Activated naive CD8-positive, alpha-beta T cell treated with anti-CD3 and anti-CD28 coated beads, Interleukin-2, amount 50 U/mL, for 24 hours (primary cell): ENCODE data around the gene ASPM.
"Not testable (repeated sequence)": the region's sequence is repeated elsewhere in the genome, so short reads cannot be mapped to it uniquely, and the experiment has no call there.

Experiments
- ATAC-seq: fragments of 150-1000 bp; cut with Tn5 transposase; one replicate; pipeline ENCODE4 v1.10.0; 2021
- DNase-seq: peaks from one replicate; pipeline ENCODE4 v3.0.0; 2021
- H3K27ac Mint-ChIP-seq: one replicate; pipeline ENCODE4 v1.8.0; 2021; ENCODE audit warnings: mild to moderate bottlenecking, mixed read lengths
- H3K27me3 Mint-ChIP-seq: one replicate; pipeline ENCODE4 v1.8.0; 2021; ENCODE audit warnings: mixed read lengths
- H3K36me3 Mint-ChIP-seq: one replicate; pipeline ENCODE4 v1.8.0; 2021; ENCODE audit warnings: low read depth, mixed read lengths
- H3K4me1 Mint-ChIP-seq: one replicate; pipeline ENCODE4 v1.8.0; 2021; ENCODE audit warnings: mixed read lengths
- H3K4me3 Mint-ChIP-seq: one replicate; pipeline ENCODE4 v1.8.0; 2021; ENCODE audit warnings: mild to moderate bottlenecking, moderate library complexity, mixed read lengths
- H3K9me3 Mint-ChIP-seq: one replicate; pipeline ENCODE4 v1.8.0; 2021; ENCODE audit warnings: mixed read lengths

The ASPM gene

DNA sequence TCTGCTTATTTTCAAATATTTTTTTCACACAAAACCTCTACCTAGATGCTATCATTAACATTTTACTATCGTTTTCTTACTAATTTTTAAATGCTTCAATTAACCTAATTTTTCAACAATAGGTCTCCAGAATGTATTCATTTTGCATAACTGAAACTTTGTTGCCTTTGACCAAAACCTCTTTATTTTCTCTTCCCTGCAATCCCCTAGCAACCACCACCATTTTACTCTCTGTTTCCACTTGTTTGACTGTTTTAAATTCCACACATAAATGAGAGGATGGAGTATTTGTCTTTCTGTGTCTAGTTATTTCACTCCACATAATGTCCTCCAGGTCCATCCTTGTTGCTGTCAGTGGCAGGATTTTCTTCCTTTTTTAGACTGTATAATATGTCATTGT, 69.9 kb downstream of the ASPM start:
- Mint-ChIP-seq H3K4me3 (no peak overlapping the region), H3K4me1 (no peaks in the 10 kb centered on the region), H3K36me3 (peaks cover 7% of the 10 kb centered on the region), H3K9me3 (peaks cover 13% of the 10 kb centered on the region), H3K27ac (no peak overlapping the region), H3K27me3 (peaks cover 5% of the 10 kb centered on the region)
- DNase-seq, result no peak
- no peak for ATAC-seq

DNA sequence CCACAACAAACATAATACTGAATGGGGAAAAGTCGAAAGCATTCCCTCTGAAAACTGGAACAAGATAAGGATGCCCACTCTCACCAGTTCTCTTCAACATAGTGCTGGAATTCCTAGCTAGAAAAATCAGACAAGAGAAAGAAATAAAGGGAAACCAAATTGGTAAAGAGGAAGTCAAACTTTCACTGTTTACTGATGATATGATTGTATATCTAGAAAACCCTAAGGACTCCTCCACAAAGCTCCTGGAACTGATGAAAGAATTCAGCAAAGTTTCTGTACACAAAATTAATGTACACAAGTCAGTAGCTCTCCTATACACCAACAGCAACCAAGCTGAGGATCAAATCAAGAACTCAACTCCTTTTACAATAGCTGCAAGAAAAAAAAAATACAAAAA, 72.5 kb downstream of the ASPM start:
- Mint-ChIP-seq H3K27me3 (peaks cover 3% of the 10 kb centered on the region), H3K36me3 (no peaks in the 10 kb centered on the region), H3K4me1 (no peaks in the 10 kb centered on the region), H3K4me3 (no peak overlapping the region), H3K9me3 (no peaks in the 10 kb centered on the region), H3K27ac (no peak overlapping the region)
- ATAC-seq, result no peak
- DNase-seq, result no peak

GRCh38 chr1:197067457-197067818, 79.0 kb downstream of the ASPM start:
- Mint-ChIP-seq H3K36me3 (no peaks in the 10 kb centered on the region), H3K4me3 (no peak overlapping the region), H3K27ac (no peak overlapping the region), H3K27me3 (peaks cover 4% of the 10 kb centered on the region), H3K4me1 (no peaks in the 10 kb centered on the region), H3K9me3 (no peaks in the 10 kb centered on the region)
- ATAC-seq (no peak), DNase-seq (no peak)

GRCh38 chr1:197066719-197067456, 79.6 kb downstream of the ASPM start, which contains the start of gene F13B:
F13B (minus strand) TSS chr1:197067260; CDS start chr1:197067223, 37 bp downstream.
- Mint-ChIP-seq H3K9me3 (no peaks in the 10 kb centered on the region), H3K27me3 (peaks cover 2% of the 10 kb centered on the region), H3K36me3 (no peaks in the 10 kb centered on the region), H3K4me1 (no peaks in the 10 kb centered on the region), H3K4me3 (no peak within 1 kb of the TSS), H3K27ac (no peak within 1 kb of the TSS)
- no peak for ATAC-seq
- DNase-seq, result no peak

- Mint-ChIP-seq H3K4me1 (no peaks in the 10 kb centered on the region), H3K27ac (no peak overlapping the region), H3K27me3 (peaks cover 2% of the 10 kb centered on the region), H3K4me3 (no peak overlapping the region), H3K36me3 (no peaks in the 10 kb centered on the region), H3K9me3 (no peaks in the 10 kb centered on the region)
- no peak for ATAC-seq
- DNase-seq, result no peak
These were observed 80.2 kb downstream of the ASPM start for GRCh38 chr1:197066277-197066676.

- no peak overlapping the region for H3K27ac Mint-ChIP-seq
- no peaks in the 10 kb centered on the region for H3K4me1 Mint-ChIP-seq
- ATAC-seq (no peak), DNase-seq (no peak)
- no peaks in the 10 kb centered on the region for H3K36me3 Mint-ChIP-seq
- H3K9me3 Mint-ChIP-seq, result no peaks in the 10 kb centered on the region
- no peak overlapping the region for H3K4me3 Mint-ChIP-seq
- H3K27me3 Mint-ChIP-seq, result peaks cover 2% of the 10 kb centered on the region
These were observed 80.9 kb downstream of the ASPM start for GRCh38 chr1:197065559-197065958.

DNA sequence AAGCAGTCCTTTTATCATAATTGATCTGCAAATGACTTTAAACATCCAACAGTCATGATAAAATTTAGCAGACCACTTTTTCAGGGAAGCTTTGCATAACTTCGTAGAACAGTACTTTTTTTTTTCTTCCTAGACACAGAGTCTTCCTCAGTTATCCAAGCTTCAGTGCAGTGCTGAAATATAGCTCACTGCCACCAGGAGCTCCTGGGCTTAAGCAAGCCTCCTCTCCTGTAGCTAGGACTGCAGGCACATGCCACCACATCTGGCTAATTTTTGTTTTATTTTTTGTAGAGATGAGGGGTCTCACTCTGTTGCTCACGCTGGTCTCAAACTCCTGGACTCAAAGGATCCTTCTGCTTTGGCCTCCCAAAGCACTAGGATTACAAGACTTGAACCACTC, 83.3 kb downstream of the ASPM start:
- peaks cover 7% of the 10 kb centered on the region for H3K27me3 Mint-ChIP-seq
- no peaks in the 10 kb centered on the region for H3K9me3 Mint-ChIP-seq
- H3K36me3 Mint-ChIP-seq, result no peaks in the 10 kb centered on the region
- no peak overlapping the region for H3K4me3 Mint-ChIP-seq
- H3K27ac Mint-ChIP-seq, result no peak overlapping the region
- no peaks in the 10 kb centered on the region for H3K4me1 Mint-ChIP-seq
- no peak for ATAC-seq
- no peak for DNase-seq

DNA sequence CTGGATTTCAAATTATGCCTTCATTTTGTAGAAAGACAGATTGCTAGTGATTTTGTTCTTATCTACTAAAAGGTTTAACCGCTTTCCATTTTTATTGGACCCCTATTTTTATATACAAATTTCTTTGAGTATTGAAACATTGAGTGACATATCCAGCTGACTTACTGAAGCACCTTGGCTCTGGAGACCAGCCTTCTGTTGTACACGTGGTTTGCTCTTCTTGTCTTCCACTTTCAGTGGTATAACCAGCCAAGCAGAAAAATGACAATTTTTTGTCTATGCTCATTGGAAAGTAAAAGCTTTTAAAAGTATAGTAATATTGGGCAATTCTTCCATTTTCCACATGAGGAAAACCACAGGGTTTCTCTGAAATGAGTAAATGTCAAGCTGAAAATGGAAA, 83.8 kb downstream of the ASPM start:
- Mint-ChIP-seq H3K27ac (no peak overlapping the region), H3K4me3 (no peak overlapping the region), H3K4me1 (no peaks in the 10 kb centered on the region), H3K36me3 (no peaks in the 10 kb centered on the region), H3K27me3 (peaks cover 7% of the 10 kb centered on the region), H3K9me3 (no peaks in the 10 kb centered on the region)
- DNase-seq (no peak), ATAC-seq (no peak)

DNA sequence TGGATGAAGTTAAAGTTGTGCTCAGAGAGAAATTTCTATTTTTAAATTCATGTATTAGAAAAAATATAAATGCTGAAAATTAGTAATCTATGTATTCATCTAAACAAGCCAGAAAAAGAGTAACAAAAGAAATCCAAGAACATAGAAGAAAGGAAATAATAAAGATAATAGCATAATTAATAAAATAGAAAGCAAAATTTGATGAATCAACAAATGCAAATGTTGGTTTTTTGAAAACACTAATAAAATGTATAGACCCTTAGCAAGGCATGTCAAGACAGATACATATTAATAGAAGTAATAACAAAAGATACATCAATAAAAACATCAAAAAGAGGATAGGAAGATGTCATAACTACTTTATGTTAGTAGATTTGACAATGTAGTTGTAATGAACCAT, 97.4 kb downstream of the ASPM start:
- H3K27ac Mint-ChIP-seq, result no peak overlapping the region
- H3K27me3 Mint-ChIP-seq, result peaks cover 2% of the 10 kb centered on the region
- no peaks in the 10 kb centered on the region for H3K36me3 Mint-ChIP-seq

DNA sequence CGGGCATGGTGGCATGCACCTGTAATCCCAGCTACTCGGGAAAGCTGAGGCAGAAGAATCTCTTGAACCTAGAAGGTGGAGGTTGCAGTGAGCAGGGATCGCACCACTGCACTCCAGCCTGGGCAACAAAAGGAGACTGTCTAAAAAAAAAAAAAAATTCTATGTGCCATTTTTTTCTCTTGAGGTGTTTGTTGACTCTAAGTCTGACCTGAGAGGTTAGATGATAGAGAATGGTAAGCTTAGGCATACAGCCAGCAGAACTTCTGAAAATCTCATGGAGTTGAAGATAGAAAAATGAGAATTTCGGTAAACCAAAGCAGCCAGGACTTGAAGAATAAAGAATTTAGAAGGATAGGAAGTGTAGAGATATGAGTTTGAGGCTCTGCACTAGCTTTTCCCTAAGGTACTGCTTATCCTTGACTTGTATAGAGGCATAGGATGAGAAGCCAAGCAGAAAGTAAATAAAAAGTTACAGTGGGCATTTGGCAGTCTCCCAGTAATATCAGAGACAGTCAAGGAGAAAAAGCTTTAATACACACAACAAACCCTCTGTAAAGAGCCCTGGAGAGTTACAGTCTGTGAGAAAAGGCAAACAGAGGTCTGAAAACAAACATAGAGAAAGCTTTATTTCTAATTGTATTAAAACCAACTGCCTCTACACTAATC, 103.7 kb downstream of the ASPM start:
- ATAC-seq (no peak), DNase-seq (no peak)
- Mint-ChIP-seq H3K9me3 (no peaks in the 10 kb centered on the region), H3K27me3 (peaks cover 2% of the 10 kb centered on the region), H3K4me3 (no peak overlapping the region), H3K36me3 (no peaks in the 10 kb centered on the region), H3K4me1 (no peaks in the 10 kb centered on the region), H3K27ac (no peak overlapping the region)

More for the DNA sequence above, 97.4 kb downstream of the ASPM start:
- DNase-seq (no peak), ATAC-seq (no peak)
- H3K4me1 Mint-ChIP-seq, result no peaks in the 10 kb centered on the region
- peaks cover 7% of the 10 kb centered on the region for H3K9me3 Mint-ChIP-seq
- no peak overlapping the region for H3K4me3 Mint-ChIP-seq

- ATAC-seq (no peak), DNase-seq (no peak)
- no peak overlapping the region for H3K4me3 Mint-ChIP-seq
- H3K36me3 Mint-ChIP-seq, result no peaks in the 10 kb centered on the region
- no peaks in the 10 kb centered on the region for H3K9me3 Mint-ChIP-seq
- H3K27ac Mint-ChIP-seq, result no peak overlapping the region
- no peaks in the 10 kb centered on the region for H3K4me1 Mint-ChIP-seq
- H3K27me3 Mint-ChIP-seq, result peaks cover 3% of the 10 kb centered on the region
These were observed 104.7 kb downstream of the ASPM start for GRCh38 chr1:197041486-197042353.

DNA sequence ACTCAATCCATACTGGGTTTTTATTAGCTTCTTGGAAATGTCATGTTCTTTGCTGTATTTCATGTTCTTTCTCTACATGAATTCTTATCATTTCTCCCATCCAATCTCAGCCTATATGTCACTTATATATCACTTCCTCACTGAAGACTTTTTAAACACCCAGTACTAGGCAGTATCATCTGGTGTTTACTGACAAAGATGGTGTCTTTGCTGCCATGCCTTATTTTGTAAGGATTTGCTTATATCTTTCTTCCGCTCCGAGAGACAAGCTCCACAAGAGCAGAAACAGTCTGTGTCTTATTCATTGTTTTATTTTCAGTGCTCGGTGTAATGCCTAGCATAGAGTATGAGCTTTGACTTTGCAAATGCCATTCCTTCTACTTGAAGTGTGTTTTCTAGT, 109.6 kb downstream of the ASPM start:
- no peak for DNase-seq
- peaks cover 9% of the 10 kb centered on the region for H3K27me3 Mint-ChIP-seq
- no peak overlapping the region for H3K4me3 Mint-ChIP-seq
- no peaks in the 10 kb centered on the region for H3K9me3 Mint-ChIP-seq
- H3K36me3 Mint-ChIP-seq, result no peaks in the 10 kb centered on the region
- no peaks in the 10 kb centered on the region for H3K4me1 Mint-ChIP-seq
- no peak for ATAC-seq
- H3K27ac Mint-ChIP-seq, result no peak overlapping the region

DNA sequence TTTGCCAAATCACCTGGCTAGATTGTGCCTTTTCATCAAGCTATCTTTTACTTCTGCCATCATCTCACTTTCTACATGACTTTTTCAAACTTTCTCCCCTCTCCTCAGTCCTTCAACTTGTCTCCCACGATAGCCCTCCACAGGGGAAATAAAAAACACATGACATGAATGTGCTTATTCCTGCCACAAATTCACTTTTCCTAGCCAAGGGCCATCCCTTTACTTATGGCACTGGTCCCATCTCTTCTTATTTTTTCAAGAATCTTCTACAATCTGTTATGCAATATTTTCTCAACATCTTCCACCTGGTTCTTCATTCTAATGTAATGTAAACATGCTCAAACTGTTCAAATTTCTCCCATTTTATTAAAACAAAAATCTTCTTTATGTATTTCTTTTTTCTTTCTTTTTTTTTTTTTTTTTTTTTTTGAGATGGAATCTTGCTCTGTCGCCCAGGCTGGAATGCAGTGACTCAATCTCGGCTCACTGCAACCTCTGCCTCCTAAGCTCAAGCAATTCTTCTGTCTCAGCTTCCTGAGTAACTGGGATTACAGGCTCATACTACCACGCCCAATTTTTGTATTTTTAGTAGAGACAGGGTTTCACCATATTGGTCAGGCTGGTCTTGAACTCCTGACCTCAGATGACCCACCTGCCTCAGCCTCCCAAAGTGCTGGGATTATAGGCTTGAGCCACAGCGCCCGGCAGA, 111.7 kb downstream of the ASPM start:
- not testable (repeated sequence) for DNase-seq, H3K4me1 Mint-ChIP-seq, H3K36me3 Mint-ChIP-seq, H3K9me3 Mint-ChIP-seq, ATAC-seq, H3K27me3 Mint-ChIP-seq, H3K27ac Mint-ChIP-seq, H3K4me3 Mint-ChIP-seq
